ENCODE results near the gene ZFPM1. TPM values are rescaled to one million over a fixed set of nuclear protein-coding genes. Genes with fewer than 3 reads are reported as not detected.

The ZFPM1 gene
- total RNA-seq, 1 experiment from 2014 or later: 3.9 TPM

DNA sequence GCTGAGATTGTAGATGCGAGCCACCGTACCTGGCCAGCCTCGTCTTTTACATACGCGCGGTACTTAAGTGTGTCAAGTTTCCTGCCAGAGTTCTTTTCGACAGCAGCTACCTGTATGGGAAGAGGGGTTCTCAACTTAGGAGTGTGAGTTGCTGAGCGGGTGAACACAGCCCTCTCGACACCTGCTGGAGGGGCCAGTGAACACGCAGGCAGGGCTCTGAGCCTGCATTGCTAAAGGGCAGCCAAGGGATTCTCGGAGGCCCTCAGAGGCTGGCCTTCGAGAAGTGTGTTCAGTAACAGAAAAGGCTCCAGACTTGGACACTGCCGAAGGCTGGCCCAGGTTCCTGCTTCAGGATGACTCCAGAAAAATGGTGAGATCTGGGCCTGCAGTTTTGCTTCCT, 123.2 kb downstream of the ZFPM1 start:
- in situ Hi-C loops (cut with HindIII; ENCODE audit: low pct_unique_long_range_greater_than_20kb, low sequenced_read_pairs) (no loop called here), intact Hi-C loops (cut with micrococcal nuclease; ENCODE audit: unreplicated experiment) (no loop called here)
- POLR2A ChIA-PET: no interaction called here
- Histone ChIP-seq H3K27ac (ENCODE audit: low read length) (no peak overlapping the region), H3K4me1 (ENCODE audit: control insufficient read depth, insufficient read depth, low read length) (peaks cover 4% of the 10 kb centered on the region; the same call in 1 of the 2 replicates), H3K4me3 (ENCODE audit: low read depth in 2 of 2, low read length in 2 of 2) (no peak overlapping the region), H3K9me3 (ENCODE audit: control insufficient read depth, insufficient read depth, low read depth, low read length) (no peaks in the 10 kb centered on the region), H3K36me3 (ENCODE audit: control insufficient read depth, insufficient read depth, low read length) (peaks cover 2% of the 10 kb centered on the region; the same call in 1 of the 2 replicates), H3K27me3 (ENCODE audit: control insufficient read depth, insufficient read depth, low read length) (no peaks in the 10 kb centered on the region)
- no peak for ATAC-seq
- no peak for DNase-seq (ENCODE audit: low read depth, low spot score)
- CTCF ChIA-PET: no interaction called here
- TF ChIP-seq, protein P1, sequence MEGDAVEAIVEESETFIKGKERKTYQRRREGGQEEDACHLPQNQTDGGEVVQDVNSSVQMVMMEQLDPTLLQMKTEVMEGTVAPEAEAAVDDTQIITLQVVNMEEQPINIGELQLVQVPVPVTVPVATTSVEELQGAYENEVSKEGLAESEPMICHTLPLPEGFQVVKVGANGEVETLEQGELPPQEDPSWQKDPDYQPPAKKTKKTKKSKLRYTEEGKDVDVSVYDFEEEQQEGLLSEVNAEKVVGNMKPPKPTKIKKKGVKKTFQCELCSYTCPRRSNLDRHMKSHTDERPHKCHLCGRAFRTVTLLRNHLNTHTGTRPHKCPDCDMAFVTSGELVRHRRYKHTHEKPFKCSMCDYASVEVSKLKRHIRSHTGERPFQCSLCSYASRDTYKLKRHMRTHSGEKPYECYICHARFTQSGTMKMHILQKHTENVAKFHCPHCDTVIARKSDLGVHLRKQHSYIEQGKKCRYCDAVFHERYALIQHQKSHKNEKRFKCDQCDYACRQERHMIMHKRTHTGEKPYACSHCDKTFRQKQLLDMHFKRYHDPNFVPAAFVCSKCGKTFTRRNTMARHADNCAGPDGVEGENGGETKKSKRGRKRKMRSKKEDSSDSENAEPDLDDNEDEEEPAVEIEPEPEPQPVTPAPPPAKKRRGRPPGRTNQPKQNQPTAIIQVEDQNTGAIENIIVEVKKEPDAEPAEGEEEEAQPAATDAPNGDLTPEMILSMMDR (IDR thresholded peaks at IDR 0.05): no peak
- TF ChIP-seq TCF7L2 (IDR thresholded peaks at IDR 0.05; ENCODE audit: low read depth, low read length): no peak
- no TSS peak for BruUV-seq (replicated peaks)

DNA sequence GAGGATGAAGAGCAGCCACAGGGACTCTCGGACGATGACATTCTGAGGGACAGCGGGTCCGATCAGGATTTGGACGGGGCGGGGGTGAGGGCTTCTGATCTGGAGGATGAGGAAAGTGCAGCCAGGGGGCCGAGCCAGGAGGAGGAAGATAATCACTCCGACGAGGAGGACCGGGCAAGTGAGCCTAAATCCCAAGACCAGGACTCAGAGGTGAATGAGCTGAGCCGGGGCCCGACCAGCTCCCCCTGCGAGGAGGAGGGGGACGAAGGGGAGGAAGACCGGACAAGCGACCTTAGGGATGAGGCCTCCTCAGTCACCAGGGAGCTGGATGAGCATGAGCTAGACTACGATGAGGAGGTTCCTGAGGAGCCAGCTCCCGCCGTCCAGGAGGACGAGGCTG, 124.1 kb downstream of the ZFPM1 start:
- Histone ChIP-seq H3K9me3 (ENCODE audit: control insufficient read depth, insufficient read depth, low read depth, low read length) (no peaks in the 10 kb centered on the region), H3K27me3 (ENCODE audit: control insufficient read depth, insufficient read depth, low read length) (no peaks in the 10 kb centered on the region), H3K27ac (ENCODE audit: low read length) (no peak overlapping the region), H3K4me3 (ENCODE audit: low read depth in 2 of 2, low read length in 2 of 2) (no peak overlapping the region), H3K4me1 (ENCODE audit: control insufficient read depth, insufficient read depth, low read length) (no peaks in the 10 kb centered on the region), H3K36me3 (ENCODE audit: control insufficient read depth, insufficient read depth, low read length) (no peaks in the 10 kb centered on the region)
- ATAC-seq: no peak
- DNase-seq (ENCODE audit: low read depth, low spot score): no peak
- POLR2A ChIA-PET: no interaction called here
- TF ChIP-seq POLR2AphosphoS5 (IDR thresholded peaks at IDR 0.05; ENCODE audit: low read depth, low read length): no peak
- TF ChIP-seq TCF7L2 (IDR thresholded peaks at IDR 0.05; ENCODE audit: low read depth, low read length): no peak
- no peak for TF ChIP-seq SIN3A (IDR thresholded peaks at IDR 0.05; ENCODE audit: borderline replicate concordance, insufficient read depth, low read depth, low read length)
- TF ChIP-seq, protein P1 (IDR thresholded peaks at IDR 0.05): no peak
- TF ChIP-seq, protein P2, sequence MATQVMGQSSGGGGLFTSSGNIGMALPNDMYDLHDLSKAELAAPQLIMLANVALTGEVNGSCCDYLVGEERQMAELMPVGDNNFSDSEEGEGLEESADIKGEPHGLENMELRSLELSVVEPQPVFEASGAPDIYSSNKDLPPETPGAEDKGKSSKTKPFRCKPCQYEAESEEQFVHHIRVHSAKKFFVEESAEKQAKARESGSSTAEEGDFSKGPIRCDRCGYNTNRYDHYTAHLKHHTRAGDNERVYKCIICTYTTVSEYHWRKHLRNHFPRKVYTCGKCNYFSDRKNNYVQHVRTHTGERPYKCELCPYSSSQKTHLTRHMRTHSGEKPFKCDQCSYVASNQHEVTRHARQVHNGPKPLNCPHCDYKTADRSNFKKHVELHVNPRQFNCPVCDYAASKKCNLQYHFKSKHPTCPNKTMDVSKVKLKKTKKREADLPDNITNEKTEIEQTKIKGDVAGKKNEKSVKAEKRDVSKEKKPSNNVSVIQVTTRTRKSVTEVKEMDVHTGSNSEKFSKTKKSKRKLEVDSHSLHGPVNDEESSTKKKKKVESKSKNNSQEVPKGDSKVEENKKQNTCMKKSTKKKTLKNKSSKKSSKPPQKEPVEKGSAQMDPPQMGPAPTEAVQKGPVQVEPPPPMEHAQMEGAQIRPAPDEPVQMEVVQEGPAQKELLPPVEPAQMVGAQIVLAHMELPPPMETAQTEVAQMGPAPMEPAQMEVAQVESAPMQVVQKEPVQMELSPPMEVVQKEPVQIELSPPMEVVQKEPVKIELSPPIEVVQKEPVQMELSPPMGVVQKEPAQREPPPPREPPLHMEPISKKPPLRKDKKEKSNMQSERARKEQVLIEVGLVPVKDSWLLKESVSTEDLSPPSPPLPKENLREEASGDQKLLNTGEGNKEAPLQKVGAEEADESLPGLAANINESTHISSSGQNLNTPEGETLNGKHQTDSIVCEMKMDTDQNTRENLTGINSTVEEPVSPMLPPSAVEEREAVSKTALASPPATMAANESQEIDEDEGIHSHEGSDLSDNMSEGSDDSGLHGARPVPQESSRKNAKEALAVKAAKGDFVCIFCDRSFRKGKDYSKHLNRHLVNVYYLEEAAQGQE (IDR thresholded peaks at IDR 0.05; ENCODE audit: insufficient read depth in 1 of 2, low read depth in 2 of 2, low read length in 1 of 2): no peak
- CTCF ChIA-PET: no interaction called here
- no TSS peak for BruUV-seq (replicated peaks)
- intact Hi-C loops (cut with micrococcal nuclease; ENCODE audit: unreplicated experiment) (no loop called here), in situ Hi-C loops (cut with HindIII; ENCODE audit: low pct_unique_long_range_greater_than_20kb, low sequenced_read_pairs) (no loop called here)

Measured in Panc1 (cell line).